Measurements from ENCODE around the gene CCDC90B. TPM values are rescaled to one million over a fixed set of nuclear protein-coding genes. Genes with fewer than 3 reads are reported as not detected.
"Not testable (repeated sequence)": the region's sequence is repeated elsewhere in the genome, so short reads cannot be mapped to it uniquely, and the experiment has no call there.

The CCDC90B gene
- total RNA-seq, 2 experiments from 2014 or later = 39.3 to 47.4 TPM

DNA sequence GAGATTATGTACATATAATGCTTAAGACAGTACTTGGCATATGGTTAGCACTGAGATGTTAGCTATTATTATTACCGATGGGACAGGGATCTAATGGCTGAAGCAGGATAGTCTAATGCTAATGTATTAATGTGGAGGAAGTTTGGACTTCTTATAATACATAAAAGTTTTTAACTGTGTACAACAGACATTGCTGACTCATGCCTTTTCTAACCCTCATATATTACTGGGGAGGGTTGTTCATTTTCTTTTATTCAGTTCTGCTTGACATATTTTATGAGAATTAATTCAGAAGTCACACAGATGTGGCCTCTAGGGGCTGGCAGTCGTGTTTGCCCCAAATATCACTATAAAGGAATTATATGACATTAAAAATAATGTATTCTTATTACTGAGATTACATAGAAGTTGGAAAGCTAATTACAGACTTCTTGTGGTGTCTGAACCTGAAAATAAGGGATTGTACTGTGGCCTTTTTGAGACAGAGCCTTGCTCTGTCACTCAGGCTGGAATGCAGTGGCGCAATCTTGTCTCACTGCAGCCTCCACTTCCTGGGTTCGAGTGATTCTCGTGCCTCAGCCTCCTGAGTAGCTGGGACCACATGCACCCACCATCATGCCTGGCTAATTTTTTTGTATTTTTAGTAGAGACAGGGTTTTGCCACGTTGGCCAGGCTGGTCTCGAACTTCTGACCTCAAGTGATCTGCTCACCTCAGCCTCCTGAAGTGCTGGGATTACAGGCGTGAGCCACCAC is 10.1 kb downstream of the CCDC90B start:
- no peaks in the 10 kb centered on the region for H3K9me2 ChIP-seq (ENCODE audit: insufficient read depth, low read length)
- CTCF ChIA-PET (ENCODE audit: unreplicated experiment) = interaction anchor here (0.5 to 0.9 kb wide), 2 partner anchors 10 to 545 kb away, joined by 3 to 4 read pairs; partner anchors contain the start of gene CCDC90B
- H3K36me3 ChIP-seq (ENCODE audit: insufficient read depth, low read length) = peaks cover 83% of the 10 kb centered on the region
- TF ChIP-seq EZH2phosphoT487 (IDR thresholded peaks at IDR 0.05; ENCODE audit: borderline replicate concordance, low read depth, low read length) (no peak), CTCF (conservative IDR thresholded peaks at IDR 0.05; ENCODE audit: low read length) (no peak)
- DNase-seq (ENCODE audit: low spot score) = no peak
- H3K4me3 ChIP-seq (ENCODE audit: low read depth, low read length, poor library complexity, severe bottlenecking) = no peak overlapping the region
- POLR2A ChIA-PET = interaction anchor here (0.6 to 1.2 kb wide), 8 partner anchors 8 to 1366 kb away, joined by 3 to 8 read pairs (median 3); partner anchors contain the start of gene CCDC90B
- intact Hi-C loops (cut with micrococcal nuclease; ENCODE audit: unreplicated experiment) = no loop called here
- H4K20me1 ChIP-seq (ENCODE audit: insufficient read depth, low read length) = no peaks in the 10 kb centered on the region
- H3K4me2 ChIP-seq (ENCODE audit: low read length) = no peak overlapping the region
- no peaks in the 10 kb centered on the region for H3K4me1 ChIP-seq (ENCODE audit: insufficient read depth, low read length, poor library complexity, severe bottlenecking)
- no TSS peak for BruUV-seq (replicated peaks)
- H3K27ac ChIP-seq (ENCODE audit: low read depth, low read length, poor library complexity, severe bottlenecking) = no peak overlapping the region
- H3K9me3 ChIP-seq (ENCODE audit: low read length) = 0 out of 2 replicates have a peak, but pooled peaks cover 6% of the 10 kb centered on the region
- H2AFZ ChIP-seq (ENCODE audit: low read length) = no peak overlapping the region
- H3K79me2 ChIP-seq (ENCODE audit: insufficient read depth, low read depth, low read length) = 0 out of 2 replicates have a peak, but pooled peaks cover under 1% of the 10 kb centered on the region

DNA sequence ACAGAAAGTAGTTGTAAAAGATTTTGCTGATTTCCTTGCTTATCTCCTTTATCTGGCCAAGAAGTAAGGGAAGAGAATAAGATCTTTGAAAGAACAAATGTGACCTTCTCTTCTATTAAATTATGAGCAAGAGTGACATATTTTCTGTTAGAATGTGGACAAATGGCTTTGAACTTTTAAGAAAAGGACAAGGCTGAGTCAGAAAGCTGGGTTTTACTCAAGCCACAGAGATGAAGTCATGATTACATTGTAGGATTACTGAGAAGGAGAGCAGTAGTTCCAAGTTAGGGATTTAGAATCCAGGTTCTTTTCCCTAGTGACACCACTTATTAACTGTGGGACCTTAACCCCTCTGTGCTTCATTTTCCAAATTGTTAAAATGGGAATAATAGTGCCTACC is 13.5 kb downstream of the CCDC90B start:
- H3K9me3 ChIP-seq (ENCODE audit: low read length) = 0 out of 2 replicates have a peak, but pooled peaks cover 6% of the 10 kb centered on the region
- intact Hi-C loops (cut with micrococcal nuclease; ENCODE audit: unreplicated experiment) = no loop called here
- no peaks in the 10 kb centered on the region for H3K9me2 ChIP-seq (ENCODE audit: insufficient read depth, low read length)
- no peaks in the 10 kb centered on the region for H3K4me1 ChIP-seq (ENCODE audit: insufficient read depth, low read length, poor library complexity, severe bottlenecking)
- no peak overlapping the region for H3K27ac ChIP-seq (ENCODE audit: low read depth, low read length, poor library complexity, severe bottlenecking)
- ChIA-PET CTCF (ENCODE audit: unreplicated experiment) (no interaction called here), POLR2A (interaction anchor here (0.7 to 1.0 kb wide), 2 partner anchors 19 to 583 kb away, joined by 3 read pairs; no protein-coding TSS in a partner anchor)
- H3K4me2 ChIP-seq (ENCODE audit: low read length) = no peak overlapping the region
- no peak overlapping the region for H3K4me3 ChIP-seq (ENCODE audit: low read depth, low read length, poor library complexity, severe bottlenecking)
- H2AFZ ChIP-seq (ENCODE audit: low read length) = no peak overlapping the region
- no peak for DNase-seq (ENCODE audit: low spot score)
- no peaks in the 10 kb centered on the region for H3K79me2 ChIP-seq (ENCODE audit: insufficient read depth, low read depth, low read length)
- BruUV-seq (replicated peaks) = no TSS peak
- no peaks in the 10 kb centered on the region for H4K20me1 ChIP-seq (ENCODE audit: insufficient read depth, low read length)
- TF ChIP-seq EZH2phosphoT487 (IDR thresholded peaks at IDR 0.05; ENCODE audit: borderline replicate concordance, low read depth, low read length) (no peak), CTCF (conservative IDR thresholded peaks at IDR 0.05; ENCODE audit: low read length) (no peak)
- peaks cover 54% of the 10 kb centered on the region for H3K36me3 ChIP-seq (ENCODE audit: insufficient read depth, low read length)

DNA sequence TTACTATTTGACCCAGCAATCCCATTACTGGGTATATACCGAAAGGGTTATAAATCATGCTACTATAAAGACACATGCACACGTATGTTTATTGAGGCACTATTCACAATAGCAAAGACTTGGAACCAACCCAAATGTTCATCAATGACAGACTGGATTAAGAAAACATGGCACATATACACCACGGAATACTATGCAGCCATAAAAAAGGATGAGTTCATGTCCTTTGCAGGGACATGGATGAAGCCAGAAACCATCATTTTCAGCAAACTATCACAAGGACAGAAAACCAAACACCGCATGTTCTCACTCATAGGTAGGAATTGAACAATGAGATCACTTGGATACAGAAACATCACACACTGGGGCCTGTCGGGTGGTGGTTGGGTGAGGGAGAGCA is 14.4 kb downstream of the CCDC90B start:
- H2AFZ ChIP-seq (ENCODE audit: low read length); CTCF ChIA-PET (ENCODE audit: unreplicated experiment); H3K79me2 ChIP-seq (ENCODE audit: insufficient read depth, low read depth, low read length); H3K4me2 ChIP-seq (ENCODE audit: low read length); intact Hi-C loops (cut with micrococcal nuclease; ENCODE audit: unreplicated experiment); BruUV-seq (replicated peaks); DNase-seq (ENCODE audit: low spot score); H3K4me1 ChIP-seq (ENCODE audit: insufficient read depth, low read length, poor library complexity, severe bottlenecking); H3K9me3 ChIP-seq (ENCODE audit: low read length); POLR2A ChIA-PET; H4K20me1 ChIP-seq (ENCODE audit: insufficient read depth, low read length); H3K4me3 ChIP-seq (ENCODE audit: low read depth, low read length, poor library complexity, severe bottlenecking); H3K9me2 ChIP-seq (ENCODE audit: insufficient read depth, low read length); H3K27ac ChIP-seq (ENCODE audit: low read depth, low read length, poor library complexity, severe bottlenecking): not testable (repeated sequence)
- peaks cover 49% of the 10 kb centered on the region for H3K36me3 ChIP-seq (ENCODE audit: insufficient read depth, low read length)

DNA sequence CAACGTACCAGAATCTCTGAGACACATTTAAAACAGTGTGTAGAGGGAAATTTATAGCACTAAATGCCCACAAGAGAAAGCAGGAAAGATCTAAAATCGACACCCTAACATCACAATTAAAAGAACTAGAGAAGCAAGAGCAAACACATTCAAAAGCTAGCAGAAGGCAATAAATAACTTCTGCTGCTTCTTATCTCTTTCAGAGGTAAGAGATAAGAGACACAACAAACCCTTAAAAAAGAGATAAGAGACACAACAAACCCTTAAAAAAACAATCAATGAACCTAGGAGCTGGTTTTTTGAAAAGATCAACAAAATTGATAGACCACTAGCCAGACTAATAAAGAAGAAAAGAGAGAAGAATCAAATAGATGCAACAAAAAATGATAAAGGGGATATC is 17.1 kb downstream of the CCDC90B start:
- H3K27ac ChIP-seq (ENCODE audit: low read depth, low read length, poor library complexity, severe bottlenecking); intact Hi-C loops (cut with micrococcal nuclease; ENCODE audit: unreplicated experiment); H4K20me1 ChIP-seq (ENCODE audit: insufficient read depth, low read length); POLR2A ChIA-PET; H3K4me2 ChIP-seq (ENCODE audit: low read length); CTCF ChIA-PET (ENCODE audit: unreplicated experiment); DNase-seq (ENCODE audit: low spot score); H3K9me3 ChIP-seq (ENCODE audit: low read length); H3K9me2 ChIP-seq (ENCODE audit: insufficient read depth, low read length); H3K79me2 ChIP-seq (ENCODE audit: insufficient read depth, low read depth, low read length); H3K4me1 ChIP-seq (ENCODE audit: insufficient read depth, low read length, poor library complexity, severe bottlenecking); H2AFZ ChIP-seq (ENCODE audit: low read length); BruUV-seq (replicated peaks); H3K4me3 ChIP-seq (ENCODE audit: low read depth, low read length, poor library complexity, severe bottlenecking): not testable (repeated sequence)
- H3K36me3 ChIP-seq (ENCODE audit: insufficient read depth, low read length) = peaks cover 46% of the 10 kb centered on the region

All from OCI-LY7 (cell line).